ENCODE data around the gene MED25. TPM values are rescaled to one million over a fixed set of nuclear protein-coding genes. Genes with fewer than 3 reads are reported as not detected.

MED25 gene
- total and polyA plus RNA-seq, 9 of the 15 experiments (the other 6 are each of a cell fraction or from before 2014, with no cell fraction given), result 4.1 to 93.9 (median 19.3) TPM

GRCh38 chr19:49776371-49776764 is 41.7 kb upstream of the MED25 start (continued):
- TF ChIP-seq ZNF407 (IDR thresholded peaks at IDR 0.05; ENCODE audit: low read depth) (no peak), MLLT1 (IDR thresholded peaks at IDR 0.05) (no peak)

All from K562 (cell line).